GM19023 (cell line): Measurements from ENCODE around the gene HIPK1.
"Not testable (repeated sequence)": the region's sequence is repeated elsewhere in the genome, so short reads cannot be mapped to it uniquely, and the experiment has no call there.

Source experiments
- ATAC-seq: cut with Tn5 transposase; IDR thresholded peaks from one replicate; pipeline ENCODE4 v1.9.1; 2021; ENCODE audit warnings: mild to moderate bottlenecking, moderate library complexity; ENCODE audit not compliant: unreplicated experiment

The HIPK1 gene

GRCh38 chr1:114009393-114009792, 80.3 kb downstream of the HIPK1 start:
- ATAC-seq = no peak

DNA sequence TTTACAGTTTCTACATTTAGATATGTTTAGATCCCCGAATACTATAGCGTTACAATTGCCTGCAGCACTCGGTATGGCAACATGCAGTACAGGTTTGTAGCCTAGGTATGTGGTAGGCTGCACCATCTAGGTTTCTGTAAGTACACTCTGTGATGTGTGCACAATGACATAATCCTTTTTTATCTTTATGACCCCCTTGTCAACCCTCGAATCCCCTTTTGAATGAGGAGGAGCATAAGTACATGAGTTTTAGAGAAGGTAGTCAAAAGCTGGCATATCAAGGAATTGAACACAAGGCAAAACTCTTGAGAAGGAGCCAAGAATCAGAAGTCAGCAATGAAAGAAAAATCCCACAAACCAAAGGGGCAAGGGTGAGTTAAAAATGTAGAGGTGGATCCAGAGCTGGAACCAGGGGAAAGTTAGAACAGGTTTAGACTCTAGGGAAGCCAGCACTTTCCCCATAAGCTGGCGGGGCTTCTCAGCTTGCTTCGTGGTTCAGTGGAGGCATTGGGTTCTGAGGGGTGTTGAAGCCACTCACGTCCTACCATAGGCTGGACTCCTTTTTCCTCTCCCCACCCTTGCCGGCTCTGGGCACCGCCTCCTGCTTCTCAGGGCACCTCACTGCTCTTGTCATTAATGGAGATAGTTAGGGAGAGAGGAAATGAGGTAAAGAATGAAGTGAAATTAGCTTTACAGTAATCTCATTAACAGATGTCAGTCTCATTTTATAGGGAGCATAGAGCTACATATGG, 81.5 kb downstream of the HIPK1 start:
- ATAC-seq = no peak

- ATAC-seq = no peak
These were observed 82.7 kb downstream of the HIPK1 start for GRCh38 chr1:114011796-114012195.

- ATAC-seq = no peak
These were observed 86.0 kb downstream of the HIPK1 start for GRCh38 chr1:114015075-114015474.

DNA sequence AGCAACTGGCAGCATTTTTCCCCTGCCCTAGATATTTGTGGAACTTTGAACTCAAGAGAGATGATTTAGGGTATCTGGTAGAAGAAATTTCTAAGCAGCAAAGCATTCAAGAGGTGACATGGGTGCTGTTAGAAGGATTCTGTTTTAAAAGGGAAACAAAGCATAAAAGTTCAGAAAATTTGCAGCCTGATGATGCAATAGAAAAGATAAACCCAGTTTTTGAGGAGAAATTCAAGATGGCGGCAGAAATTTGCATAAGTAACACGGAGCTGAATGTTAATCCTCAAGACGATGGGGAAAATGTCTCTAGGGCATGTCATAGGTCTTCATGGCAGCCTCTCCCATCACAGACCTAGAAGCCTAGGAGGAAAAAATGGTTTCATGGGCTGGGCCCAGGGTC, 90.6 kb downstream of the HIPK1 start:
- ATAC-seq = not testable (repeated sequence)

DNA sequence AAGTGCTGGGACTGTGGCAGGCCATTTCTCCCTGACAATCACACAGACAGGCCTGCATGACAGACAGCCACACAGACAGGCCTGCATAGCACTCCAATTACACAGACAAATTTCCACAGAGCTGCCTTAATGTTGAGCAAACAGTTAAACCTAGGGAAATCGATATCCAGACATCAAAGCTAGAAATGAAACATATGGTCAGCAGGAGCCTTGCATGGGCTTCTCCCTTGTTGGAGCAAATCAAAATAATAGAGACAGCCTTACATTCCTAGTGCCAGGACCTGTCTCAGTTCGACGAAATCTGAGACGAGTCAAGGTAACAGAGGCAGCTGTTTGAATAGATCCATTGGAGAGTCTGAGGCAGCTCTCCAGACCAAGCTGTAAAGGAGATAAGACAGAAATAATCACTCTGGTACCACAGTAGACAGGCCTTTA, 92.6 kb downstream of the HIPK1 start:
- ATAC-seq = no peak

GRCh38 chr1:114022877-114023276, 93.8 kb downstream of the HIPK1 start:
- no peak for ATAC-seq

DNA sequence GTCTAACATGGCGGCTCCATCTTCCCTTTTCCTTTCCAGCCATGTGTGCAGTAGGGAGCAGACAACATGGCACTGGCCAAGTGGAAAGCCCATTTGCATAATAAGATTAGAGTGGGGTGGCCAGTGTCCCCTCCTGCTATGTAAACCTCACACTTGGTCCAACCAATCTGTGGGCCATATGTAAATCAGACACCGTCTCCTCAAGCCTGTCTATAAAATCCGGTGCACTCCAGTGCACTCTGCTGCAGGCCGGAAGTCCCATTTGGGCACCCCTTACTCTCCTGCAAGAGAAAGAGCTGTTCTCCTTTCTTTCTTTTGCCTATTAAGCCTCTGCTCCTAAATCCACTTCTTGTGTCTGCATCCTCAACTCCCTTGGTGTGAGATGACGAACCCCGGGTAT, 94.3 kb downstream of the HIPK1 start:
- ATAC-seq = no peak

DNA sequence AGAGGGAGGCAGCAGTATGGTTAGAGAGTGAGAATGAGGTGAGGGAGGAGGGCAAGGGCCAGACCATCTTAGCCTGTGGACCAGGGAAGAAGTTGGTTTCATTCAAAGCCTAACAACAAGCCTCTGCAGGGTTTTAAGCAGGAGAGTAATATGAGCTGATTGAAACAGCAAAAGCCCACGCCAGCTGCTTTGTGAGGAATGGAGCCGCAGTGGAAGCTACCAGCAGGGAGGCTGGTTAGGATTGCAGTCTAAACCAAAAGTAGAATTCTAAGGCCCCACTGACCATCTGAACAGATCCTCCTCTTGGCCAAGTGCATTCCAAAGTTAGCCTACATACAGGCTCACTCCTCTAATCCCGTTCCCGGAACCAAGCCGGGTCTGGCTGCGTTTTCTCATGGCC, 94.9 kb downstream of the HIPK1 start:
- no peak for ATAC-seq

GRCh38 chr1:114025609-114026401, 96.7 kb downstream of the HIPK1 start:
- no peak for ATAC-seq

GRCh38 chr1:114026797-114027196, 97.7 kb downstream of the HIPK1 start:
- ATAC-seq = no peak
